GM12878 (cell line): Measurements from ENCODE around the gene FFAR4. TPM values are rescaled to one million over a fixed set of nuclear protein-coding genes. Genes with fewer than 3 reads are reported as not detected.

Experiments used
- ATAC-seq: fragments of 200-7000 bp; cut with Tn5 transposase; 3 replicates; pipeline ENCODE4 v1.9.1; 2020; ENCODE audit warnings: mild to moderate bottlenecking, moderate library complexity
- BruUV-seq: library from RNA; stranded (reverse); fragments of 400-500 nt; replicated peaks from 2 replicates; lab custom pipeline; 2021; lab: Mats Ljungman, UMichigan
- CTCF ChIA-PET: fragments of 300-600 bp; sonication (Branson Sonifier 250); formaldehyde crosslinking; extraction: SDS; loops from one replicate; lab custom pipeline; 2021; ENCODE audit warnings: inconsistent platforms; lab: Yijun Ruan, JAX
- POLR2A ChIA-PET: fragments of 350-600 bp; formaldehyde crosslinking; extraction: SDS; loops from one replicate; lab custom pipeline; 2021; ENCODE audit warnings: inconsistent platforms; lab: Charles Lee
- RAD21 ChIA-PET: fragments of 300-600 bp; sonication (Branson Sonifier 250); formaldehyde crosslinking; loops from one replicate; lab custom pipeline; 2023; ENCODE audit warnings: antibody characterized with exemption; ENCODE audit not compliant: unreplicated experiment; lab: Charles Lee
- SMC1A ChIA-PET: fragments of 300-600 bp; sonication (Branson Sonifier 250); formaldehyde crosslinking; loops from one replicate; lab custom pipeline; 2023; ENCODE audit not compliant: unreplicated experiment, uncharacterized antibody; lab: Charles Lee
- DNase-seq: peaks from one replicate; pipeline ENCODE4 v3.0.0-alpha.2; 2011; ENCODE audit warnings: low read depth, low spot score
- FAIRE-seq: peaks from 3 replicates; lab custom pipeline; 2011; peaks lifted over from hg19 to GRCh38; lab: Jason Lieb, UNC
- H2AFZ ChIP-seq: 2 replicates; pipeline ENCODE4 v1.6.0; 2011; ENCODE audit warnings: low read depth, low read length, control low read depth; ENCODE audit not compliant: control insufficient read depth
- H3K27ac ChIP-seq: 2 replicates; pipeline ENCODE4 v1.5.1; 2011; ENCODE audit warnings: control low read depth; ENCODE audit not compliant: control insufficient read depth, insufficient read depth
- H3K27me3 ChIP-seq, 2 experiments: replicated peaks in 1 of 2; 2 replicates each; pipeline versions ENCODE4 v1.6.0 to v1.6.1; 2011; ENCODE audit warnings: low read length in 1 of 2; ENCODE audit not compliant: control insufficient read depth in 2 of 2, insufficient read depth in 2 of 2
- H3K36me3 ChIP-seq, 2 experiments: 2 replicates each; pipeline ENCODE4 v1.5.1; 2011; ENCODE audit warnings: low read length in 1 of 2; ENCODE audit not compliant: control insufficient read depth in 2 of 2, insufficient read depth in 2 of 2
- H3K4me1 ChIP-seq: 2 replicates; pipeline ENCODE4 v1.6.1; 2011; ENCODE audit warnings: mild to moderate bottlenecking, low read length, moderate library complexity, mixed read lengths; ENCODE audit not compliant: control insufficient read depth, insufficient read depth
- H3K4me2 ChIP-seq: 2 replicates; pipeline ENCODE4 v1.6.0; 2011; ENCODE audit warnings: control low read depth; ENCODE audit not compliant: control insufficient read depth, insufficient read depth
- H3K4me3 ChIP-seq: fragments of 200-600 bp; sonication (generic); 2 replicates; pipeline ENCODE4 v1.5.1; 2016
- H3K79me2 ChIP-seq: 2 replicates; pipeline ENCODE4 v1.6.0; 2011; ENCODE audit warnings: low read length; ENCODE audit not compliant: control insufficient read depth, insufficient read depth
- H3K9ac ChIP-seq: 2 replicates; pipeline ENCODE4 v1.8.0; 2011; ENCODE audit warnings: low read length, control low read depth, mixed read lengths; ENCODE audit not compliant: control insufficient read depth, insufficient read depth
- H3K9me3 ChIP-seq: replicated peaks from 3 replicates; pipeline ENCODE4 v1.5.1; 2011; ENCODE audit warnings: mild to moderate bottlenecking, low read length; ENCODE audit not compliant: control insufficient read depth, insufficient read depth
- H4K20me1 ChIP-seq: 2 replicates; pipeline ENCODE4 v1.6.0; 2011; ENCODE audit not compliant: control insufficient read depth, insufficient read depth
- BCL11A ChIP-seq: IDR thresholded peaks from 2 replicates; pipeline ENCODE4 v1.6.1; 2011; ENCODE audit warnings: low read depth, low read length
- CREB1 ChIP-seq: IDR thresholded peaks from 2 replicates; pipeline ENCODE4 v1.6.1; 2012; ENCODE audit warnings: low read depth, mild to moderate bottlenecking, inconsistent platforms
- CREM ChIP-seq: IDR thresholded peaks from 2 replicates; pipeline ENCODE4 v1.6.1; 2014; ENCODE audit warnings: antibody characterized with exemption, low read depth
- EZH2 ChIP-seq: IDR thresholded peaks from 2 replicates; pipeline ENCODE4 v1.6.1; 2012; ENCODE audit warnings: low read depth, mild to moderate bottlenecking, control low read depth, inconsistent platforms, low read length, borderline replicate concordance; ENCODE audit not compliant: control insufficient read depth
- JUNB ChIP-seq: IDR thresholded peaks from 2 replicates; pipeline ENCODE4 v1.6.1; 2016; ENCODE audit warnings: antibody characterized with exemption, mild to moderate bottlenecking
- MEF2B ChIP-seq: fragments of 450-650 bp; IDR thresholded peaks from 2 replicates; pipeline ENCODE4 v1.6.1; 2018; ENCODE audit warnings: mild to moderate bottlenecking, moderate library complexity; ENCODE audit not compliant: partially characterized antibody, poor library complexity, severe bottlenecking
- MYB ChIP-seq: fragments of 150-350 bp; IDR thresholded peaks from 2 replicates; pipeline ENCODE4 v1.6.1; 2014; ENCODE audit warnings: mild to moderate bottlenecking, low read depth, low read length, borderline replicate concordance
- PAX8 ChIP-seq: fragments of 450-650 bp; IDR thresholded peaks from 2 replicates; pipeline ENCODE4 v1.6.1; 2017; ENCODE audit warnings: mild to moderate bottlenecking, moderate library complexity
- PML ChIP-seq: IDR thresholded peaks from 2 replicates; pipeline ENCODE4 v1.6.1; 2012; ENCODE audit warnings: low read length, inconsistent platforms
- RAD51 ChIP-seq: fragments of 450-650 bp; IDR thresholded peaks from 2 replicates; pipeline ENCODE4 v1.6.1; 2016; ENCODE audit warnings: moderate library complexity, mild to moderate bottlenecking, inconsistent platforms
- SP1 ChIP-seq: IDR thresholded peaks from one replicate; pipeline ENCODE4 v1.6.1; 2011; ENCODE audit warnings: low read depth, low read length
- TCF3 ChIP-seq: IDR thresholded peaks from 2 replicates; pipeline ENCODE4 v1.6.1; 2012; ENCODE audit warnings: low read depth, mild to moderate bottlenecking, low read length, borderline replicate concordance; ENCODE audit not compliant: insufficient read depth
- WGBS: methylation state at CpG from one replicate; pipeline ENCODE4 v1.1.6; 2016; ENCODE audit warnings: low lambda C conversion rate; ENCODE audit not compliant: insufficient replicate concordance, insufficient coverage; ENCODE audit errors: missing lambda C conversion rate; 5-methylcytosine and 5-hydroxymethylcytosine counted together
- in situ Hi-C: fragments of 300-500 bp; cut with MboI; formaldehyde crosslinking; loops from 9 replicates; pipeline ENCODE4 v1.14.3; 2018; ENCODE audit warnings: mixed read lengths
- intact Hi-C: fragments of 100-400 bp; cut with micrococcal nuclease; formaldehyde crosslinking; loops from one replicate; pipeline ENCODE4 v1.14.2; 2022; ENCODE audit not compliant: unreplicated experiment
- polyA plus RNA-seq, 11 experiments: library from polyadenylated mRNA; depleted of rRNA in 4 of 11; unstranded in 6 of 11; stranded (reverse) in 5 of 11; fragments of >200 nt; fragmentation: Nextera tagmentation in 4 of 11; fragmentation: Illumina TruSeq in 1 of 11; extraction: Ambion mirVana in 4 of 11; extraction: Trizol in 1 of 11; gene quantifications; 1 replicate in 1 of 11; 2 replicates in 10 of 11; pipeline versions ENCODE4 v1.2.1 to v1.2.3, GENCODE V29; 2011 to 2016; ENCODE audit warnings: inconsistent platforms in 2 of 11, missing spikeins in 2 of 11, low read depth in 1 of 11
- total RNA-seq, 4 experiments: library from RNA; depleted of rRNA in 3 of 4; stranded (reverse); fragments of >200 nt in 3 of 4; fragmentation: Illumina TruSeq in 1 of 4; extraction: Trizol in 1 of 4; gene quantifications; 2 replicates each; pipeline versions ENCODE4 v1.2.1 to v1.2.3, GENCODE V29; 2013 to 2021
- TF ChIP-seq, protein P1 (sequence below): IDR thresholded peaks from 2 replicates; pipeline ENCODE4 v1.6.1; 2011; ENCODE audit warnings: borderline replicate concordance, low read depth, mild to moderate bottlenecking, moderate library complexity, mixed read lengths, low read length; ENCODE audit not compliant: insufficient read depth; ENCODE audit errors: extremely low read length
- TF ChIP-seq, protein P2 (sequence below): fragments of 450-650 bp; IDR thresholded peaks from 2 replicates; pipeline ENCODE4 v1.6.1; 2018; ENCODE audit warnings: mild to moderate bottlenecking, low read depth, moderate library complexity; ENCODE audit not compliant: partially characterized antibody
- TF ChIP-seq, protein P3 (sequence below): fragments of 450-650 bp; formaldehyde crosslinking; IDR thresholded peaks from 2 replicates; pipeline ENCODE4 v1.5.0; 2022; ENCODE audit warnings: mild to moderate bottlenecking, missing genetic modification characterization
- TF ChIP-seq, protein P4 (sequence below): fragments of 450-650 bp; IDR thresholded peaks from 2 replicates; pipeline ENCODE4 v1.6.1; 2017; ENCODE audit warnings: low read depth, mild to moderate bottlenecking, moderate library complexity

The FFAR4 gene
- total and polyA plus RNA-seq, 10 of the 15 experiments (the other 5 are each of a cell fraction or from before 2014, with no cell fraction given): not detected

DNA sequence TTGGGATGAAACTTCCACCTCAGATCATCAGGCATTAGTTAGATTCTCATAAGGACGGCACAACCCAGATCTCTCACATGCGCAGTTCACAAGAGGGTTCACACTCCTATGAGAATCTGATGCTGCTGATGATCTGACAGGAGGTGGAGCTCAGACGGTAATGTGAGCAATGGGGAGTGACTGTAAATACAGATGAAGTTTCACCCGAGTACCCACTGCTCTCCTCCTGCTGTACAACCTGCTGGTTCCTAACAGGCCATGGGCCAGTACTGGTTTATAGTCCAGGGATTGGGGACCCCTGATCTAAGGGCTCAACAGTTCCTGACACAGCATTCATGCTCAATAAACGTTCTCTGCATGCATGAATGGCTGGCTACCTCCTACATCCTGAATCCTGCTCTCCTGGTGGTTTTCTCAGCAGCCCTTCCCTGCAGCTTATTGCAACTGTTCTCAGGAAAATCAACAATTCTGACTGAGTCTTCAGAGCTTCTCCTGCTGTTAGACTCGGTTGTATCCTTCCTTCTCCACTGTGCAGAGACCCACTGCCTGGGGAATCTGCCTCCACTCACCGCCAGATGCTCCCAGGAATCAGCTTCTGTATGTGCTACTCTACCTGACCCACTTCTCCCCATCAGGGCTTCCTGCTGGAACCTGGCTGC is 63.3 kb downstream of the FFAR4 start:
- ATAC-seq (no peak), FAIRE-seq (no peak), DNase-seq (no peak)
- 26% methylated on average over 7 of the region's 7 CpGs for WGBS
- ChIA-PET POLR2A (no interaction called here), CTCF (no interaction called here), SMC1A (no interaction called here), RAD21 (no interaction called here)
- Histone ChIP-seq H3K4me1 (no peaks in the 10 kb centered on the region), H4K20me1 (no peaks in the 10 kb centered on the region), H3K4me2 (no peak overlapping the region), H3K9me3 (no peaks in the 10 kb centered on the region), H2AFZ (no peak overlapping the region), H3K9ac (no peak overlapping the region), H3K27me3 (no peaks in the 10 kb centered on the region), H3K27ac (no peak overlapping the region), H3K36me3 (no peaks in the 10 kb centered on the region), H3K79me2 (no peaks in the 10 kb centered on the region), H3K4me3 (no peak overlapping the region)
- intact Hi-C loops (no loop called here), in situ Hi-C loops (no loop called here)
- BruUV-seq: no TSS peak
- TF ChIP-seq RAD51 (no peak), CREB1 (no peak), MEF2B (no peak), SP1 (no peak), MYB (no peak), PML (no peak), CREM (no peak), TCF3 (no peak), BCL11A (no peak), EZH2 (no peak), JUNB (no peak), PAX8 (no peak)
- TF ChIP-seq, protein P1, sequence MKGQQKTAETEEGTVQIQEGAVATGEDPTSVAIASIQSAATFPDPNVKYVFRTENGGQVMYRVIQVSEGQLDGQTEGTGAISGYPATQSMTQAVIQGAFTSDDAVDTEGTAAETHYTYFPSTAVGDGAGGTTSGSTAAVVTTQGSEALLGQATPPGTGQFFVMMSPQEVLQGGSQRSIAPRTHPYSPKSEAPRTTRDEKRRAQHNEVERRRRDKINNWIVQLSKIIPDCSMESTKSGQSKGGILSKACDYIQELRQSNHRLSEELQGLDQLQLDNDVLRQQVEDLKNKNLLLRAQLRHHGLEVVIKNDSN: no peak
- TF ChIP-seq, protein P2, sequence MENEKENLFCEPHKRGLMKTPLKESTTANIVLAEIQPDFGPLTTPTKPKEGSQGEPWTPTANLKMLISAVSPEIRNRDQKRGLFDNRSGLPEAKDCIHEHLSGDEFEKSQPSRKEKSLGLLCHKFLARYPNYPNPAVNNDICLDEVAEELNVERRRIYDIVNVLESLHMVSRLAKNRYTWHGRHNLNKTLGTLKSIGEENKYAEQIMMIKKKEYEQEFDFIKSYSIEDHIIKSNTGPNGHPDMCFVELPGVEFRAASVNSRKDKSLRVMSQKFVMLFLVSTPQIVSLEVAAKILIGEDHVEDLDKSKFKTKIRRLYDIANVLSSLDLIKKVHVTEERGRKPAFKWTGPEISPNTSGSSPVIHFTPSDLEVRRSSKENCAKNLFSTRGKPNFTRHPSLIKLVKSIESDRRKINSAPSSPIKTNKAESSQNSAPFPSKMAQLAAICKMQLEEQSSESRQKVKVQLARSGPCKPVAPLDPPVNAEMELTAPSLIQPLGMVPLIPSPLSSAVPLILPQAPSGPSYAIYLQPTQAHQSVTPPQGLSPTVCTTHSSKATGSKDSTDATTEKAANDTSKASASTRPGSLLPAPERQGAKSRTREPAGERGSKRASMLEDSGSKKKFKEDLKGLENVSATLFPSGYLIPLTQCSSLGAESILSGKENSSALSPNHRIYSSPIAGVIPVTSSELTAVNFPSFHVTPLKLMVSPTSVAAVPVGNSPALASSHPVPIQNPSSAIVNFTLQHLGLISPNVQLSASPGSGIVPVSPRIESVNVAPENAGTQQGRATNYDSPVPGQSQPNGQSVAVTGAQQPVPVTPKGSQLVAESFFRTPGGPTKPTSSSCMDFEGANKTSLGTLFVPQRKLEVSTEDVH: no peak
- TF ChIP-seq, protein P3, sequence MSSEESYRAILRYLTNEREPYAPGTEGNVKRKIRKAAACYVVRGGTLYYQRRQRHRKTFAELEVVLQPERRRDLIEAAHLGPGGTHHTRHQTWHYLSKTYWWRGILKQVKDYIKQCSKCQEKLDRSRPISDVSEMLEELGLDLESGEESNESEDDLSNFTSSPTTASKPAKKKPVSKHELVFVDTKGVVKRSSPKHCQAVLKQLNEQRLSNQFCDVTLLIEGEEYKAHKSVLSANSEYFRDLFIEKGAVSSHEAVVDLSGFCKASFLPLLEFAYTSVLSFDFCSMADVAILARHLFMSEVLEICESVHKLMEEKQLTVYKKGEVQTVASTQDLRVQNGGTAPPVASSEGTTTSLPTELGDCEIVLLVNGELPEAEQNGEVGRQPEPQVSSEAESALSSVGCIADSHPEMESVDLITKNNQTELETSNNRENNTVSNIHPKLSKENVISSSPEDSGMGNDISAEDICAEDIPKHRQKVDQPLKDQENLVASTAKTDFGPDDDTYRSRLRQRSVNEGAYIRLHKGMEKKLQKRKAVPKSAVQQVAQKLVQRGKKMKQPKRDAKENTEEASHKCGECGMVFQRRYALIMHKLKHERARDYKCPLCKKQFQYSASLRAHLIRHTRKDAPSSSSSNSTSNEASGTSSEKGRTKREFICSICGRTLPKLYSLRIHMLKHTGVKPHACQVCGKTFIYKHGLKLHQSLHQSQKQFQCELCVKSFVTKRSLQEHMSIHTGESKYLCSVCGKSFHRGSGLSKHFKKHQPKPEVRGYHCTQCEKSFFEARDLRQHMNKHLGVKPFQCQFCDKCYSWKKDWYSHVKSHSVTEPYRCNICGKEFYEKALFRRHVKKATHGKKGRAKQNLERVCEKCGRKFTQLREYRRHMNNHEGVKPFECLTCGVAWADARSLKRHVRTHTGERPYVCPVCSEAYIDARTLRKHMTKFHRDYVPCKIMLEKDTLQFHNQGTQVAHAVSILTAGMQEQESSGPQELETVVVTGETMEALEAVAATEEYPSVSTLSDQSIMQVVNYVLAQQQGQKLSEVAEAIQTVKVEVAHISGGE (CRISPR knock-in tag): no peak
- TF ChIP-seq, protein P4, sequence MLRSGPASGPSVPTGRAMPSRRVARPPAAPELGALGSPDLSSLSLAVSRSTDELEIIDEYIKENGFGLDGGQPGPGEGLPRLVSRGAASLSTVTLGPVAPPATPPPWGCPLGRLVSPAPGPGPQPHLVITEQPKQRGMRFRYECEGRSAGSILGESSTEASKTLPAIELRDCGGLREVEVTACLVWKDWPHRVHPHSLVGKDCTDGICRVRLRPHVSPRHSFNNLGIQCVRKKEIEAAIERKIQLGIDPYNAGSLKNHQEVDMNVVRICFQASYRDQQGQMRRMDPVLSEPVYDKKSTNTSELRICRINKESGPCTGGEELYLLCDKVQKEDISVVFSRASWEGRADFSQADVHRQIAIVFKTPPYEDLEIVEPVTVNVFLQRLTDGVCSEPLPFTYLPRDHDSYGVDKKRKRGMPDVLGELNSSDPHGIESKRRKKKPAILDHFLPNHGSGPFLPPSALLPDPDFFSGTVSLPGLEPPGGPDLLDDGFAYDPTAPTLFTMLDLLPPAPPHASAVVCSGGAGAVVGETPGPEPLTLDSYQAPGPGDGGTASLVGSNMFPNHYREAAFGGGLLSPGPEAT: no peak
